NCI-H526 treated with DMSO at 0.1 percent for 48 hours (cell line): ENCODE results near the gene OTUD3.
"Not testable (repeated sequence)": the region's sequence is repeated elsewhere in the genome, so short reads cannot be mapped to it uniquely, and the experiment has no call there.

Source experiments
- DNase-seq: peaks from one replicate; lab custom pipeline; 2025; lab: John Stamatoyannopoulos, UW

The OTUD3 gene

DNA sequence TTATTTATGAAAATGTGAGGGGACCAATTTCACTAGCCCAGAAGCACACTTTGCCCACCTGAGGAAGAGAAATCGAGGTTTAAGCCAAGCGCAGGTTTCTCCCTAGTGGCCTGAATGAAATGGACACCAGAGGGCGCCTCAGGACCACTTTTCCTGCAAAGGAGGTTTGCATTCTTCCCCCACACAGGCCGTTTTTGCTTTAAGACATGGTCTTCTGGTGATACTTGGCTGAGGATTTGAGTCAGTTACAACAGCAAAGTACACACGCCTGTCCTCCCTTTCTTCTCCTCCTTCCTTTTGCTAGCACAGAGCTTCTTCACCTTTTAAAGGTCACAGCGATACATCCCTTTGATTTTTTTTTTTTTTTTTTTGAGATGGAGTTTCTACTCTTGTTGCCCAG lies 35.9 kb downstream of the OTUD3 start:
- peak; percentile 7 for DNase-seq

DNA sequence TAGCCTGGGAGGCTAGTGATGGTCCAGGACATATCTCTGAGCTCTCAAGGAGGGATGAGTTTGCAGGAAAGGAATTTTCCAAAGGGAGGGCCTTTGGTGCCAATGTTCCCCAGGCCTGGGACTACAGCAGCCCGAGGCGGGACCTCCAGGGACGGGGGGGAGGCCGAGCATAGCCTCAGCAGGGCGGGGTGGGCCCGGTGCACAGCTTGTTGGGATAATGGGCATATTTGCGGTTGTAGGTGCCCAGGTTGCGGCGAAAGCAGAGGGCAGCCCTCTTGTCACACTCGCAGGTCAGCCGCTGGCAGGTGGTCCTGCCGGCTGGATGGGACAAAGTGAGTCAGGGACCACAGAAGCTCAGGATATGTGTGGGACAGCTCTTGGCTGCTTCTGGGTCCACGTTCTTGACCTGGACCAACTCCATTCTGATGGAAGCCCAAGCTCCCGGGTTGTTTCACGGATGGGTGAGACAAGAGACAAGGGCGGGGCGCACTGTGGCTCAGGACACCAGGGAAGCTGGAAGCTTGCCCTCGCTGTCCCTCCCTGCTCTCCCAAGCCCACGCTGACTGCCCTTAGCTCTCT lies 38.0 kb downstream of the OTUD3 start:
- no peak for DNase-seq

DNA sequence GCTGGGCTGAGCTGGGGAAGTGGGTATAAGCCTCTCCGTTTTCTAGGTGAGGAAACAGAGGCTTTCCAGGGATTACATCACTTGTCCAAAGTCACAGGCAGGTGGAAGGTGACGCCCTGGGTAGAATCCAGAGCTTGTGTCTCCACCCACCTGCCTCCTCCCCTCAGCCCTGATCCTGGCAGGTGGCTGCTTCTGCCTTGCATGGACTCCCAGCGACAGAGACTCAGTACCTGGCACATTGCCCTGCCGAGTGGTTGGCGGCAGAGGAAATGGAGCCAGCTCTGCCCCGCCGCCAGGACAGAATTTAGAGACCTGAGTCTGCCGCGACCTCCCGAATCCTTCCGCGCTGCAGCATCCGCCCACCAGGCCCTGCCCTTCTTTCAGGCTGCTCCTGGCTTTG lies 39.1 kb downstream of the OTUD3 start:
- DNase-seq: no peak

DNA sequence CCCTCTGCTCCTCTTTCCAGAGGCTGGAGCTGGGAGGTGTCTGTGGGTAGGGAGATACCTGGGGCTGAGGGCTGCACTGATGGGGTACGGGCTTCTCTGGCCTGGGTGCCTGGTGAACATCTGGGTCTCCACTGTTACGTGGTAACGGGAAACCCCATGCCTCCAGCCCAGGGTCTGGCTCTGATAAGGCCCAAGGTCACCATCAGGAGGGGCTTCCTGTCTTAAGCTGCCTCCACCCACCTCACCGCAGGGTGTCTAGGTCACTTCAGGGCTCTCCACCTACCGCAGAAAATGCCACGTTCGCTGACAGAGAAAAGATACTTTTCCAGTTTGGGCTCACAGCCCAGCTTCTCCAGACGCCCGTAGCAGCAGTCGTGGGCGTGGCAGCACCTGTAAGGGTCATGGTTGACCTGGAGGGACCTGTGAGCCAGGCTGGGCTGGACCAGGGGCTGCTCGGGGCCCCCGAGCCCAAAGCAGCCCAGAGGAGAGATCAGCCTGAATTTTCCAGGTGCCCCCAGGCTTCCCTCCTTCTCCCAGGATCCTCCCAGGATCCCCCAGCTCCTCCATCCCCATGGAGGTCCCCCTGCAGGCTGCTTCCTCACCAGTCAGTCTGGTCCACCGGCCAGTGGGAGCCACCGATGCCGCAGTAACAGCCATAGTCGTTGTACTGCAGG lies 40.0 kb downstream of the OTUD3 start:
- DNase-seq: no peak

DNA sequence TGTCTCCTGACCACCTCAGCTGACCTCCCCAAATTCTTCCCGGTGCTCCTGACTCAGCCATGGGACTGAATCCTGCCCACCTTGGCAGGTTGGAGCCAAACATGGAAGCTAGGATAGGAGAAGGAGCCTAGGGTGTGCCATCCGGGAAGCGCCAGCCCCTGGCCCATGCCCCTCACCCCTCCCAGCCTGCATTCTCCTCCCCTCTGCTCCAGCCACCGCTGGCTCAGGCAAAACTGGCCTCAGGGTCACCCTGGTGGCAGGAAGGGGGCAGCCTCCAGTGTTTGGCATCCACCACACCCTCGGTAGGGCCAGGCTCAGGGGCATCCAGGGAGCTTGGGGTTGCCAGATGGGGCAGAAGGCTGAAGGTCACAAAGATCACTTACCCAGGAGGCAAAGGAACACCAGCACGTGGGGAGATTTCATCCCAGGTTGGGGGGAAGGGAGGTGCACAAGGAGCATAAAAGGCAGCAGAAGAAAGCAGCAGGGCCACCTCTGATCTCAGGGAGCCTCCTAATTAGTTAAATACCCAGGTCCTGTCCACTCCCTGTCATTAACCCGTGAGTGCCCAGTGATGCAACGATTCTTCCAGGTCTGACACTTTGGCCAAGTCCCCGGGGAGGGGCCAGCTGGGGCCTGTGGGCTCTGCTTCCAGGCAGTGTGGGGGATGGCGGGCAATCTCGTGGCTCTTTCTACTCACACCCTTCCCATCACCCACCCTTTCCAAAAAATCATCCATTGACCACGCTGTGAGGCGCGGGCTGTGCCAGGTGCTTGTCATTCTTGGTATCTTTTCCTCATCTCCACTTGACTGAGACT lies 41.1 kb downstream of the OTUD3 start, which contains the start of gene PLA2G2E:
Gene PLA2G2E, minus strand, starts transcription at position 481 of the 816 bp plus-strand sequence. Its CDS starts 58 bp downstream, at position 423.
- no peak for DNase-seq

DNA sequence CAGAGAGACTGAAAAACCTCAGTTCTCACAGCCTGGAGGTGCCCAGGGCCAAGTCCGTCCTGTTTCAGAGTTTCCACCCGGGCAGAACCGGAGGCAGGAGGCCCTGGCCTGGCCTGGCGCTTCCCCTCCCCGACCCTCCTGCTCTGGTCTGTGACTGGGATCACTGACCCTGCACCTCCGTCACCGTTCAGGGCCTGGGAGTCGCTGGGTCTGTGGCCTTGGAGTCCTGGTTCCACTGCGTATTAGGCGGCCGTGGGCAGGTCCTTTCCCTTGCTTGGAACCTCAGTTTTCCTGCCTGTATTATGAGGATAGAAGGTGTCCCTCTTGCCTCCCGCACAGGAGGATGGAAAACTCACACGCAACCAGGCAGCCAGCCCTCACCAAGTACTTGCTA lies 41.8 kb downstream of the OTUD3 start:
- DNase-seq: no peak

DNA sequence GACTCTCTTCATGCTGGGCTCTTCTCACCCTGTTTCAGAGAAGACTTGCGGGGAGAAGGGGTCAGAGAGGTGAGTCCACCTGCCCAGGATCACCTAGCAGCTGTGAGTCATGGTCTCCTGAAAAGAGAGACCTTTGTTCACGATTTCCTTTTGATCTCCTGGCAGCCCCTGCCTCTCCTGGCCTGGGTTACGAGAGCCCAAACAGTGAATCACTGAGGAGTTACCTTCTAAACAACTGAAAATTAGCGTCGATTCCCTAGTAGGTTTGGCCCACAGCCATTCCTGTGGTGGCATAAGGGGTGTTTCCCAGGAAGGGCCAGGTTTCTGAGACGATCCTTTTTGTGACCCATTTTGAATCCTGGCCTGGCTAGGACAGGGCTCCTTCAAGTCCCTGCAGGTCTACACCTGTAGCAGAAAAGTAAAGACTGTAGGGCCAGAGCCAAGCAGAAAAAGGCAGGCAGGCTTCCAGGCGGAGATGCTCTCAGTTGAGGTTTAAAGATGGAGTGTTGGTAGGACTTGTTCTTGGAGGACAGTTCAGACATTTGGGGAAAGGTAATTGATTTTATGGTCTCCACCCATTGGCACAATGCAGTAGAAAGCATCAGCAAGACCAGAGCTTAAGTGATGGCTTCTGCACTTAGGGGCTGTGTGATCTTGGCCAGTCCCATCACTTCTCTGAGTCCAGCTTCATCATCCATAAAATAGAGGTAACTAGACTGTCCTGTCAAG lies 43.3 kb downstream of the OTUD3 start:
- no peak for DNase-seq

DNA sequence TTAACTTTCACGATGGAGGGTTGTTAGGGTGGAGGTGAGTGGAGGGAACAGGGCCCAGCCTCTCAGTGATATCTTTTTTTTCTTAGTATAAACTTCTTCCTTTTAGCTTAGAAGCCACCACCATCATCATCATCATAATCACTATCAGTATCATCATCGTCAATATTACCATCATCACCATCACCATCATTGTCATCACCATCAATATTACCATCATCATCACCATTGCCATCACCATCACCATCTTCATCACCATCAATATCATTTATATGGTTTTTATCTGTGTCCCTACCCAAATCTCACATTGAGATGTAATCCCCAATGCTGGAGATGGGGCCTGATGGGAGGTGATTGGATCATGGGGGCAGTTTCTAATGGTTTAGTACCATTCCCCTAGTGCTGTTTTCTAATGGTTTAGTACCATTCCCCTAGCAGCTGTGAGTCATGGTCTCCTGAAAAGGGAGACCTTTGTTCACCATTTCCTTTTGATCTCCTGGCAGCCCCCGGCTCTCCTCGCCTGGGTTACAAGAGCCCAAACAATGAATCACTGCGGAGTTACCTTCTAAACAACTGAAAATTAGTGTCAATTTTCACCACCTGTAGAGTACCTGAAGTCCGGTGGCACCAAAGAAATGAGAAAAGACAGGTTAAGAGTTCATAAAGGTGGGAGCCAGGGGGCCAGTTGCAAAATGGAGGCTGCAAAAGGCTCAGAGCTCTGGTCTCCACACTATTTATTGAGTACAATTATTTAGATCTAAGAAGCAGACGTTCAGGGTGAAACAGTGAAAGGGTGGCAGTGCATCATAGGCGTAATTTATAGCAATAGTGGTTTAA lies 44.3 kb downstream of the OTUD3 start:
- DNase-seq: no peak

DNA sequence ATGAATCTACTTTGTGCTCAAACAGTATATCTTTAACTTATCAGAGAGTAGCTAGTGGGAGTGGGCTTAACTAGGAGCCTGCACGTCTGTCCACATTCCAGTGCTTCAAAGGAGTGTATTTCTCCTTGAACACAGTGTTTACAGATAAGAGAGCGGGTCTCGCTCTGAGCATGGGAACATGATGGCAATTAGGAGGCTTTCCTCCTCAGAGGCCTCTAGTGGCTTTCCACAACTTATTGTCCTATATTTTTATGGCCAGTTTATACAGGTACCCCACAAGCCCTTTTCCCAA lies 44.9 kb downstream of the OTUD3 start:
- DNase-seq: not testable (repeated sequence)

DNA sequence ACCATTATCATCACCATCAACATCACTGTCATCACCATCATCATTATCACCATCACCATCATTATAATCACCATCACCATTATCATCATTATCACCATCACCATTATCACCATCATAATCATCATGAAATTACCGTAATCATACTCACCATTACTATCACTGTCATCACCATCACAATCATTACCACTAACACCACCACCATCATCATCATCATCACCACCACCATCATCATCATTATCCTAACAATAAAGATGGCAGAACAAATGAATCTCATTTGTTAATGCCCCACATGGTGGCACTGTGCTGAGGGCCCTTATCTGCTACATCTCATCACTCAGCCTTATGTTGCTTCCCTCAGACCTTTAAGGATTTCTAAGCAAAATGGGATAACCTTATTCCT lies 50.7 kb downstream of the OTUD3 start:
- DNase-seq: no peak

DNA sequence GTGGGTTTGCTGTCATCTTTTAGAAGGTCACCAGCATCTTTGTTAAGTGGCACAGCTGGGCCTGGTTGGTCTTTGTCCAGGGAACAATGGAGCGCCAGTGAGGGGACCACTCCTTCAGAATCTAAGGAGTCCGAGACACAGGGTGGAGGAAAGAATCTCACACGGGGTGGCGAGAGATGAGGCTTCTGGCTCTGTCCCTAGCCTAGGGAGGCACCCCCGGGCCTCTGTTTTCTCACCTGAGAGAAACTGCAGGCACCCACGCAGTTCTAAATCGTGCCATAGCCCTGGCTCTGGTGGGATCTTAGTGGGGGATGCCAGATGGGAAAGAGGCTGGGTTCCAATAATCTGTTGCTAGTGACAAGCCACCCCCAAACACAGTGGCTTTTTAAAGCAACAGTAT lies 52.1 kb downstream of the OTUD3 start:
- DNase-seq: no peak

DNA sequence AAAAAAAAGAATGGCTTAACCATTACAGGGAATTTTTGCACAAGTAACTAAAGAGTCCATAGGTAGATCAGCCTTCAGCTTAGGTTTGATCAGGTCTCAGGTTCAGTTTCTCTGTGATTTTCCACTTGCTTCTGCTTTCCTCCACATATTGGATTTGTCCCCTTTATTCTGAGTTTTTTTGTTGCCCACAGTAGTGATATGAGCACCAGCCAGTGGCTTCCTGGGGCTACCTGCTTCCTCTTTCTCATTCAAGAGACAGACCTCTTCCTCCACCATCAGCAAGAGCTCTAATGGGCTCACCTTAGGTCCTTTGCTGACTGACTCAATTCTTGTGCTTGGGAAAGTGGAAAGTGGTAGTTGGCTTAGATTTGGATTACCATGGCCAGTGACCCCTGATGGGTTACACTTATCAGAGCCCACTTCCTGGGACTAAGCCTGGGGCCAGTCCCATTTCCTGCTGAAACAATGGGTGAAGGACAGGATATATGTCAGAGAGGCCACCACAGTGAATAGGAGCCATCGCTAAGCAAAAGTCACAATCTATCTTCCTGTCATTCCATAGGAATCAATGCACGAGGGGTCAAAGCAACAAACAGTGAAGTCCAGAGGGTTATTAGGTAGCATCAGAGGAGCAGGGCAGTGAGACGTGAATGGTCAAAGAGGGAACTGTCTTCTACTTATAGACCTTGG lies 54.0 kb downstream of the OTUD3 start:
- DNase-seq: no peak

DNA sequence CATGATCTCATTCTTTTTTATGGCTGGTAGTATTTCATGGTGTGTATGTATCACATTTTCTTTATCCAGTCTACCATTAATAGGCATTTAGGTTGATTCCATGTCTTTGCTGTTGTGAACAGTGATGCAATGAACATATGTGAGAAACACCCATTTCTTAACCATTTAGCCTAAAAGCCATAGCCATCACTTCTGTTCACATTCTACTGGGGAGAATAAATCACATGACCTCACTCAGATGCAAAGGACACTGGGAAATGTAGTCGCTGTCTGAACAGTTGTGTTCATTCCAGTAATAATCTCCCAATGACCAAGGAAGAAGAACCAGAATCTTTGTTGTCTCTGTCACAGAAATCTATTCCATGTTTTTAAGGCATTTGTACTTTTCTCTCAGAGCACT lies 56.3 kb downstream of the OTUD3 start:
- no peak for DNase-seq

DNA sequence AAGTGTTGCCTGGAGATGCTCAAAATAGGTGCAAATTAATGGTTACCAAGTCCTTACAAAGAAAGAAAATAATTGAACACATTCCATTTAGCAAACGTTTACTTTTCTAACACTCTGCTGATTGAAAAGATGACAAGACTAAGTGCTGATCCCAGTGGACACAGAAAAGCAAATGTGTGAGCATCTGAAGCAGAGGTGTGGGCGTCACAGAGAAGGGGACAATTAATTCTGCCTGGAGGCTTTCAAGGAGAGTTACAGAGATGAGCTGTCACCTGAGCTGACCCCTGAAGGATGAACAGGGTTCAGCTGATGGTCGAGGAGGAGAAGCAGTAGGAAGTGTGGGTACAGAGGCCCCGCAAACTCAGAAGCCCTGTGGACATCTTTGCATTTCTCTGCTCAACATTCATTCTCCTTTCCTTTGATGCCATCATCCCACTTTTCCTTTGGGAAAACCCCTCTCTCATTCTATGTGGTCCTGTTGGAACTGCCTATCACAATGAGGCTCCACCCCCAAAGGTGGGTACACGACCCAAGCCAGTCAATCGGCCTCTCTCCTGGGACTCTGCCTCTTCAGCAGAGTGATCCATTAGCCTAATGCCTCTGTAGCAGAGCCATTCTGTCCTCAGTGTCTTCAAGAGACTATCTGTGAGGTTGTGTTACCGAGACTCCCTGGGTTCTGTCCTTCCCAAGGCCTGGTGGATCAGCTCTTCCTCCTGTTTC lies 58.5 kb downstream of the OTUD3 start:
- no peak for DNase-seq

DNA sequence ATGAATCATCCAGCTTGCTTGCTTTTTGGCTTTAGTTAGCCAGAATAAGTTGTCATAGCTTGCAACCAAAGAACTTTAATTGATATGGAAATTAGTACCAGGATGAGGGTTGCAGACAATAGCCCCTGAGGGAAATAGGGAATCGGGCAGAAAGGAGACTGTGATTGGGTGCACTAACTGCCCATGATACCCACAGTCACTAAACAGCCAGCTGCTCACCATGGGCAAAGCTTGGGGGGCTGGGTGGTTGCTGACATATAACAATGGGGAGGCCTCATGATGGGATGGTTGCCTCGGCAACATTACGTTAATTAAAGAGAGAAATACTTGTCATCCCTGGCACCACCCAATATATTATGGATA lies 59.0 kb downstream of the OTUD3 start:
- no peak for DNase-seq

DNA sequence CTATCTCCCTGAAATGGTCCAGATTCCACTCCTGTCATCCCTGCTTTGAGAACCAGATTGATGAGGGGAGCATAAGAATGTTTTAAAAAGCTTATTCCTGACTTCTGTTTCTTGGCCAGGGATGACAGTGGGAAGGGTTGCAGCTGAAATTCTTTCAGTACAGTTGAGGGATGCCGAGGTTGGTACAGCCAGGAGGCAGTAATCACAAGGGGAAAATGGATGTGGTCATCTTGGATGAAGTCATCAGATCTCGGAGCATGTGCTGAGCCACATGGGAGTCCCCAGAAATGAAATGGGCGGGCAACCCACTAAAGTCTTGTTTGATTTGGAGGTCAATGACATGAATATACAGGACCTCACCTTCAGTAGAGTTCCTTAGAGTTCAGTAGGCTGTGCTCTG lies 59.9 kb downstream of the OTUD3 start:
- no peak for DNase-seq

DNA sequence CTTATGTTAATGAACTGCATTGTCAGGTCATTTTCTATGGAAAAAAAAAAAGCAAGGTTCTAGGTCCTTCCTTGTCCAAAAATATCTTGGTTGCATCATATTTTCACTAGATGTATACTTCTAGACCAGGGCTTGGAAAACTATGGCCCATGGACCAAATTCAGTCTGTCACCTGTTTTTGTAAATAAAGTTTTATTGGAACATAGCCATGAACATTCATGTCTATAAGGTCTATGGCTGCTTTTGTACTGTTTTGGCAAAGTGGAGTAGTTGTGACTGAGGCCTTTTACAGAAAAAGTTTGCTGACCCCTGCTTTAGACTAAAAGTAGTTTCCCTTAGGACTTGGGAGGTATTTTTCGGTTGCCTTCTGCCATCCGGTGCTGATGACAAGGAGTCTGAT lies 60.5 kb downstream of the OTUD3 start:
- no peak for DNase-seq

DNA sequence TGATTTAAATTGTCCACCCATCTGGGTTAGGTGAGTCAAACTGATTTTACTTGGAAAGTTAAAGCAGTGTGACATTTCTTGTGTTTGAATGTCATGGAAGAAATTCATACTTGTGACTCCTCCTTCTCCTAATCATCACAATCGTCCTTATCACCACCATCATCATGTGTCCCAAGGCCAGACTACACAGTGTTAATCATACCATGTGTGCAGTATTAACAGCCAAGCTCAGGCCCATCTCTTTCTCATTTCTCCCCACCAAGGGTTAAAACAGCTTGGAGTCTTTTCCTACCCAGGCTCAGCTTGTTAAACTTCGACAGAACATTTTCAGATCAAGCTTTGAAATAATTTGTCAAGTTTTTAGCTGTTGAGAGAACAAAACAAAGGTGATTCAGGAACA lies 63.7 kb downstream of the OTUD3 start:
- no peak for DNase-seq

DNA sequence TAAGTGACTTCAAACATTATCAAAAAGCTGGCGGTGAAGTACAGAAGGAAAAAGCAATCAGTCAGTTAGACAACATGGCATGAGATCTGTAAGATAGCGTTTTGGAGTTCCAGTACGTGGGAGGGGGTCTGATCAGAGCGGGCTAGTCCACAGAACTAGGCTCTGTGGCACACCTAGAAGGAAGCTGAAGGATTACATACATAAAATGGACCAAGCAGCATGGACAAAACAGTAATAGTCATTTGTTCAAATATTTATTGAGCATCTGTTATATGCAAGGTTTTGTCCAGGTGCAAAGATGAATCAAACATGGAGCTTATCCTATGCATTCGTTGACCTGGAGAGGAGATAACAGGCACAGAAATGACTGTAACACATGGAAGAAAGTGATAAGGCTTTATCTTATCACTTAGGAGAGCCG lies 64.1 kb downstream of the OTUD3 start:
- no peak for DNase-seq

DNA sequence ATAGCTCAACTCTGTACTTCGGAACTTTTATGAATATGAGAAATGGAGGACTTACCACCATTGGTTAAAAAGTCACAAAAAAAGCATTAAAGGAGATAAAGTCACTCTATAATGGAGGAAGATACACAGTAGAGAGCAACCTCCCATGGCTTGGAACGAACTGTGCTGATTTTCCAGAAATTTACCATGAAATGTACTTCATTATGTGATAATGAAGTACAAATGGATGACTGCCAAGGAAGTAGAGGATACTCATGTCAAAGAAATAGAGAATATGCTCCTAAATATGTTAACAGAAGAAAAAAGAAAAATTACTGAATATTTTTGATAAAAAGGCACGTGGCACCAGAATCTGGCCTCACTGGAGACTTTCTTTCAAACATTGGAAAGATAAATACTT lies 64.8 kb downstream of the OTUD3 start:
- DNase-seq: no peak

DNA sequence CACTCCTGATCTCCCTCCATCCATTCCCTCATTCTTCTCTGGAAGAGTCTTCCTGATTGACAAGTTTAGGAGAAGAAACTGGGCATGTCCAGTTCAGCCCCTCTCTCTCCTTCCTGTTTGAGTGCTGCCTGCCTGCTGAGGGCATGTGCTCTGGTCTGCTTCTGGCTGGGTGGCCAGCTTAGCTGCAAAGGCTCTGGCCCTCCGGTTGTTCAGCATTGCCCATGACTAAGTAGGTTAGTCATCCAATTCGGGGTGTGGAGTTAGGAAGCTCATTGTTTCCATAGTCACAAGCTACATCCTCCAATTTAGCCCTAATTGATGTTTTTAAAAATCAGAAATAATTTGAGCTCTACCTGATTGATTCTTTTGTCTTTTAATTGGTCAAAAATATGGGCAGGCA lies 66.8 kb downstream of the OTUD3 start:
- no peak for DNase-seq
